Parathyroid adenoma (tissue), 2 donors: Measurements from ENCODE around the gene NDUFAF8.

Experiments
- H2AFZ ChIP-seq: fragments of 300-600 bp; sonication (generic); one replicate; pipeline ENCODE4 v1.7.0; 2017; ENCODE audit warnings: antibody characterized with exemption, mild to moderate bottlenecking
- H3K27ac ChIP-seq: fragments of 300-600 bp; sonication (generic); one replicate; pipeline ENCODE4 v1.7.0; 2017
- H3K27me3 ChIP-seq: fragments of 300-600 bp; sonication (generic); one replicate; pipeline ENCODE4 v1.7.0; 2017; ENCODE audit warnings: low read length; ENCODE audit not compliant: control insufficient read depth, insufficient read depth
- H3K36me3 ChIP-seq: fragments of 300-600 bp; sonication (generic); one replicate; pipeline ENCODE4 v1.7.0; 2017; ENCODE audit warnings: low read length; ENCODE audit not compliant: control insufficient read depth, insufficient read depth
- H3K4me1 ChIP-seq: fragments of 300-600 bp; sonication (generic); one replicate; pipeline ENCODE4 v1.7.0; 2017; ENCODE audit warnings: control low read depth
- H3K4me2 ChIP-seq: fragments of 300-600 bp; sonication (generic); one replicate; pipeline ENCODE4 v1.7.0; 2017; ENCODE audit warnings: low read length
- H3K4me3 ChIP-seq: fragments of 300-600 bp; sonication (generic); one replicate; pipeline ENCODE4 v1.7.0; 2017; ENCODE audit warnings: low read depth, low read length
- H3K79me2 ChIP-seq: fragments of 300-600 bp; sonication (generic); one replicate; pipeline ENCODE4 v1.7.0; 2017; ENCODE audit warnings: control low read depth
- H3K9ac ChIP-seq: fragments of 300-600 bp; sonication (generic); one replicate; pipeline ENCODE4 v1.7.0; 2017; ENCODE audit warnings: mild to moderate bottlenecking
- H3K9me3 ChIP-seq: fragments of 300-600 bp; sonication (generic); one replicate; pipeline ENCODE4 v1.7.0; 2017; ENCODE audit warnings: low read length; ENCODE audit not compliant: control insufficient read depth
- CTCF ChIP-seq: fragments of 300-600 bp; sonication (generic); IDR thresholded peaks from one replicate; pipeline ENCODE4 v1.7.0; 2017; ENCODE audit warnings: antibody characterized with exemption, mild to moderate bottlenecking
- donor health status: primary hyperparathyroidism.

The NDUFAF8 gene

GRCh38 chr17:81246343-81246670 is 7.2 kb downstream of the NDUFAF8 start:
- no peaks in the 10 kb centered on the region for H3K36me3 ChIP-seq
- TF ChIP-seq CTCF: no peak

GRCh38 chr17:81246679-81247338 is 7.7 kb downstream of the NDUFAF8 start:
- Histone ChIP-seq H3K4me2 (no peak overlapping the region), H3K27ac (no peak overlapping the region), H2AFZ (no peak overlapping the region), H3K9me3 (no peaks in the 10 kb centered on the region), H3K79me2 (peaks cover 4% of the 10 kb centered on the region), H3K4me1 (no peaks in the 10 kb centered on the region), H3K27me3 (no peaks in the 10 kb centered on the region), H3K9ac (no peak overlapping the region), H3K4me3 (no peak overlapping the region), H3K36me3 (no peaks in the 10 kb centered on the region)
- TF ChIP-seq CTCF: no peak

More at GRCh38 chr17:81246343-81246670, 7.2 kb downstream of the NDUFAF8 start:
- no peak overlapping the region for H3K4me2 ChIP-seq
- H3K4me3 ChIP-seq: no peak overlapping the region
- H3K27me3 ChIP-seq: no peaks in the 10 kb centered on the region
- no peak overlapping the region for H3K9ac ChIP-seq
- H3K79me2 ChIP-seq: peaks cover 4% of the 10 kb centered on the region
- H3K4me1 ChIP-seq: no peaks in the 10 kb centered on the region
- H3K27ac ChIP-seq: no peak overlapping the region
- H2AFZ ChIP-seq: no peak overlapping the region
- no peaks in the 10 kb centered on the region for H3K9me3 ChIP-seq

GRCh38 chr17:81247339-81247990 is 8.3 kb downstream of the NDUFAF8 start:
- H3K79me2 ChIP-seq: peaks cover 6% of the 10 kb centered on the region
- H3K4me3 ChIP-seq: no peak overlapping the region
- no peak overlapping the region for H2AFZ ChIP-seq
- no peaks in the 10 kb centered on the region for H3K9me3 ChIP-seq
- no peak for TF ChIP-seq CTCF
- H3K9ac ChIP-seq: no peak overlapping the region
- no peaks in the 10 kb centered on the region for H3K4me1 ChIP-seq
- no peaks in the 10 kb centered on the region for H3K36me3 ChIP-seq
- H3K27ac ChIP-seq: no peak overlapping the region
- no peaks in the 10 kb centered on the region for H3K27me3 ChIP-seq
- no peak overlapping the region for H3K4me2 ChIP-seq

GRCh38 chr17:81248649-81249048 is 9.5 kb downstream of the NDUFAF8 start:
- no peaks in the 10 kb centered on the region for H3K27me3 ChIP-seq
- H3K27ac ChIP-seq: no peak overlapping the region
- TF ChIP-seq CTCF: no peak
- no peaks in the 10 kb centered on the region for H3K36me3 ChIP-seq
- H3K79me2 ChIP-seq: peaks cover 7% of the 10 kb centered on the region
- no peaks in the 10 kb centered on the region for H3K4me1 ChIP-seq
- no peak overlapping the region for H3K4me3 ChIP-seq
- no peak overlapping the region for H3K9ac ChIP-seq
- no peak overlapping the region for H3K4me2 ChIP-seq
- no peak overlapping the region for H2AFZ ChIP-seq
- H3K9me3 ChIP-seq: no peaks in the 10 kb centered on the region
